IPS-11a (cell line): ENCODE results near the gene GRID2.
"Not testable (repeated sequence)": the region's sequence is repeated elsewhere in the genome, so short reads cannot be mapped to it uniquely, and the experiment has no call there.

Source experiments
- H3K4me3 ChIP-seq: one replicate; pipeline ENCODE4 v1.5.1; 2013; ENCODE audit warnings: low read depth, low read length, control low read depth

GRID2 gene

GRCh38 chr4:92305148-92305877, 1.5 kb downstream of the GRID2 start:
- peak overlapping the region; percentile 84 for H3K4me3 ChIP-seq

DNA sequence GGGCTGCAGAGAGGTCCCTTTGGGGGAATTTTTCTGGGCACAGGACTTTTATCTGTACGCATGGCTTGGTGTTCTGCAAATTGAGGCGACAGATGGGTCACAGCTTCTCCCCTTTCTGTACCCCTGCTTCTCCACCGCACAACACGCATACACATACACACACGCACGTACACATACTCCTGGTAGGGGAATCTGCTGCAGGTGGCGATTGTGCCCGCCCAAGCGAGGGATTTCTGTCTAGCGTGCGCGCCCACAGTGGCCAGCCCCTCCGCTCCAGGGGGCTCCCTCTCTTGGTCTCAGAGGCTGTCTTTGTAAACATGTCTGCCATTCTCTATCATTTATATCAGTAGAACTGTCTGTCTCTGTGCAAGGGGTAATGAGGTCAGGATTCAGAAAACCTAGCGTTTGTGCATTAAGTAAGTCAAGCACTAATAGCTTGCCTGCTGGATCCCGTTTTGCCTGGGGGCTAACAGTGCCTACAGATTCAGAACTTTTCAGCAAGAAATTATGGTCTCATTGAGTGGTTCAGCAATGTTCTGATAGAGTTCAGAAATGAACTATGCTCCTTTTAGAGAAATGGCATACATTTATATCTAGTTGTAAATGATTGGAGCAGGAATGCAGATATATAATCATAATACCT, 2.2 kb downstream of the GRID2 start:
- peak overlapping the region; percentile 84 for H3K4me3 ChIP-seq

GRCh38 chr4:92307181-92307580, 3.4 kb downstream of the GRID2 start:
- H3K4me3 ChIP-seq = no peak overlapping the region

DNA sequence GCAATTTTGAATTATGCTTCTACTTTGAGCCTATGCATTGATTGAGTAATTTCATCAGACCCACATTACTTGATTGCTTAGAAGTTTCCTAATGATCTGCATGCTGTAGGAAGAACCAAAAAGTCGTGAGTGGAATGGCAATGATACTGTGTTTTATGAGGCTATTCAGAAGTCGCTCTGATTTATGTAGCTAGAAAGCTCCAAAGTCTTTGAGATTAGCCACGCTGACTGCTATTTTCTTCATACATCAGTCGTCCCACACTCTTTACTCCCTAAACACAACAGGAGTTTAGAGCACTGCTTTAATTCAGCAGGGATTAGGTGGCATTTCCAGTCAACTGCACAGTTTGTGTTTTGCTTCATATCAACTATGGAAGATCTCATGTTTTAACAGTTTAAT, 4.1 kb downstream of the GRID2 start:
- H3K4me3 ChIP-seq = no peak overlapping the region

DNA sequence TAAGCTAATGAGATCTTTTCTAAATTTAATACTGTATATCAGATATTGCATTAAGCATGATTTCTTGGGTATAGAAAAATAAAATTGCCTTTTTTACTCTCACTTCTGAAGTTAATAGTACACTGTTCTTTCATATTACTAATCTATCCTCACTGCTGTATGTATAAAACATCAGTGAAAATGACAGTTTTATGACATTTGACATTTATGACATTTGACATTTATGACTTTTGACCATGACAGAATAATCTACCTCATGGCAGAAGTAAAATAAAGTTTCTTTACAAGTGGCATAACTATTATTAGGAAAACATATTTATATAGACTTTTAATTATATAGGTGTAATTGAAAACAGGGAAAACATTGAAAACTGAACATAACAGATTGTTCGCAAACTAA, 13.3 kb downstream of the GRID2 start:
- no peak overlapping the region for H3K4me3 ChIP-seq

DNA sequence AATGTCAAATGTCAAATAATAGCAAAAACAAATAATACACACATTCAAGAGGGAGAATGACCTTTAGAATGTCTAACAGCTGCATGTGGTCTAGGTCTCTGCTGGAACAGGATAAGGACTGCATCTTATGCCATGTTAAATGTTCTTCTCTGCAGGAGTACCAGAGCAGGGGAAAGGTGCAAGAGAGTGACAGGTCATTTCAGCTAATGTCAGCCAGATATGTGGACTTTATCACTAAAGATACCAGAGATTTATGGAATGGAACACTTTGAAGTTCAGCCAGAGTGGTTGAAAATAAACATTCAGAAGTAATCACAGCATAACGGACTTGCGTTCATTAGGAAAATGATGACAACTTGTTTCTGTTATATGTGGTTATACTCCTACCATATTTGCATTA, 24.3 kb downstream of the GRID2 start:
- no peak overlapping the region for H3K4me3 ChIP-seq

DNA sequence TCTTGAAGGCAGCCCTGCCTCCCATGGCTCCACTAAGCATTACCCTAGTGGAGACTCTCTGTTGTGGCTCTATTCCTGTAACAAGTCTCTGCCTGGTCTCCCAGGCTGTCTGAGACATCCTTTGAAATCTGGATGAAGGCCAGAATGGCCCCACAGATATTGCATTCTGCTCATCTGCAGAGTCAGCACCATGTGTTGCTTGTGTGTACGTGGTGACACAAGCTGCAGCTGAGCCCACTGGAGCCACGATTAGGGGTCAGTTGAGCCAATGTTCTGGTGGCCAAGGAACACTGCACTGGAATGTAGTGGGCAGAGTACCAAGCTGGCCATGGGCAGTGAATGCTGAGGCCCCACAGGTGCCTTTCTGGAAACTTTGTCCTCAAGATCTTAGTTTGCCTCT, 29.2 kb downstream of the GRID2 start:
- no peak overlapping the region for H3K4me3 ChIP-seq

- no peak overlapping the region for H3K4me3 ChIP-seq
Measured at GRCh38 chr4:92334716-92335350, 31.1 kb downstream of the GRID2 start.

DNA sequence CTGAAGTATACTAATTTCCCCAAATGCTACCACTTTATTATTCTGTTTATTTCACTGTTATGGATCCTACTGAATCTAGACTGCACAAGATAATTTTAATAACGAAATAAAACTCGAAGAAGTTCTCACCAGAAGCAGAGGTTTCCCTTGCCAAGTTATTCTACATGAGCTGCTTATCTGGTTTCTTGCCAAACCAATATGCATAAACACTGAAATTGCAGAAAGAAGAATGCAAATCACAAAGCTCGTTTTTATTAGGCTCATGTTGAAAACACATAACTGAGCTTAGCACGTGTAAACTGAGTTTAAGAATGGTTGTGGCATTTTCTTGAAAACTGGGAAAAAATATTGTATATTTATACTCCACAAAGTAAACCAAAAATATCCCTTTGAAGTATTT, 35.9 kb downstream of the GRID2 start:
- H3K4me3 ChIP-seq = no peak overlapping the region

DNA sequence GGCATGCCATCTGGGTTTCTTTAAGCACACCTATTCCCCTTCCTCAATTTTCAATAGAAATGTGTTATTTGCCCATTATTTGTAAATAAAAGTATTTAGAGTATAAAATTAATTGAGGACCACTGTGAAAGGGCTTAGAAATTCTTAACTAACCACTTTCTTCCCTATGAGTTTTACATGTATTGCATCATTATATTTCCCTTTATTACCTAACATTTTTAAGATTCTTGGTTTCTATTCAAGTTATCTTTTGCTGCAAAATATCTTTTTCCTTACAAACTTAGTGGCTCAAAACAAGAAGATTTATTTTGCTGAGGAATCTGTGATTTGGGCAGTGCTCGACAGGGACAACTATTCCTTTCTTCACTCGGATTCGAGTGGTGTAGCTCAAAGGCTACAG, 40.5 kb downstream of the GRID2 start:
- H3K4me3 ChIP-seq = no peak overlapping the region

DNA sequence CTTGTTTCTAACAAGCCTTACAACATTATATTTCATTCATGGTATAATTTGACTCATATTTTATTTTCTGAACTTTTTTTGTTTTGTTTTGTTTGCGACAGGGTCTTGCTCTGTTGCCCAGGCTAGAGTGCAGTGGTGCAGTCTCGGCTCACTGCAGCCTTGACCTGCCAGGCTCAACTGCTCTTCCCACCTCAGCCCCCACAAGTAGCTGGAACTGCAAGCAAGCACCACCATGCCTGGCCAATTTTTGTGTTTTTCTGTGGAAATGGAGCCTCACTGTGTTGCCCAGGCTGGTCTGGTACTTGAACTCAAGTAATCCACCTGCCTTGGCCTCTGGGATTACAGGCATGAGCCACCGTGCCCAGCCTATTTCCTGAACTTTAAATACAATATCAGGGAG, 42.5 kb downstream of the GRID2 start:
- H3K4me3 ChIP-seq = no peak overlapping the region

GRCh38 chr4:92357966-92358365, 54.2 kb downstream of the GRID2 start:
- H3K4me3 ChIP-seq = no peak overlapping the region

- H3K4me3 ChIP-seq = no peak overlapping the region
Measured at GRCh38 chr4:92359491-92359890, 55.7 kb downstream of the GRID2 start.

DNA sequence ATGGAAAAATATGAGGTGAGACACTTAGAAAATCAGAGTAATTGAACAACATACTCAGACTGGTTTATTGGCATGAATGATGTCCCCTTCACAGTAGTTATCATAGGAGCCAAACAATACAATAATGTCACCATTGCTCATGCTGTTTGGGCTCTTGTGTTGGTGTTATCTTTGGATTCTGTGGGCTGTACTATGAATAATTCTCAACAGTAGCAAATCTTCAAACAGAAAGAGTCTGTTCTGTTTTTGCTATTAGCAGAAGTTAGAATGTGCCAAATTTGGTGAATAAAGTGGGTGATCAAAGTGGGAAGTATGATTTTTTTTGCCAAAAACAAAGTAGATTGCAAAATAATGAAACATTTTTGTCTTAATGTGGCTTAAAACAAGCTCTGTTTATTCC, 58.3 kb downstream of the GRID2 start:
- H3K4me3 ChIP-seq = no peak overlapping the region

DNA sequence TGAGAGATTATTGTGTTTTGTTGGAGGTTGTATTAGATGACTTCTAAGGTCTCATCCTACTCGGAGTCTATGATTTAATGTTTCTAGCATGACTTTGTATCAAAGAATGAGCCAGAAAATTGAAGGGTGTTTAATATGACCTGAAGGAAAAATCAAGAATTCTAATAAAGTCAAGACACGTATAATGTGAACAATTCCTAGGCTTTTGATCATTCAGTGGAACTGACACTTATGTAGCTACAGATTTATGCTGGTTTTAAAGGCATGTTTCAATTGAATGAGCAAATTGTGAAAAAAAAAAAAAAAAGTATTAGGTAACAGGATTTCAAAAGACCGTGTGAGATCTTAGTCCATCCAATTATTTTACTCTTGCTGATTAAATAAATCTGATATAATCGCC, 64.9 kb downstream of the GRID2 start:
- H3K4me3 ChIP-seq = no peak overlapping the region

GRCh38 chr4:92381616-92382015, 77.8 kb downstream of the GRID2 start:
- H3K4me3 ChIP-seq = no peak overlapping the region

GRCh38 chr4:92382128-92382527, 78.4 kb downstream of the GRID2 start:
- H3K4me3 ChIP-seq = no peak overlapping the region

- no peak overlapping the region for H3K4me3 ChIP-seq
Measured at GRCh38 chr4:92387459-92388069, 83.8 kb downstream of the GRID2 start.

DNA sequence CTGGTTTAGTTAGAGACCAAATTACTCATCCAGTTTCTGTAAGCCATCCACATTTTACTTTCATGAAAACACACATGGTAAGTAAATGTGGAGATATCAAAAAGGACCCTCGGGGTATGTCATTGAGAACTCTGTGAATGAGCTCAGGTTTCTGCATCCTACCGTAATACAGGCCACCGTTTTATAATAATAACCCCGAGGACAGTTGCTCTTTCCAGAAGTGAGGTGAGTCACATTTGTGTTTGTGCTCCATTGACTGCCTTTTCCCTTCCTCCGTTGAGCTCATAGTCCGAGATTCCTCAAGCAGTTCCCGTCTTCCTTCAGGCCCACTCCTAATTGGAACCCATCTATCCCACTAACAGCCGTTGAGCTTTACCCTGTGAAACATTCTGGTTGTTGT, 95.3 kb downstream of the GRID2 start:
- no peak overlapping the region for H3K4me3 ChIP-seq

GRCh38 chr4:92403525-92403924, 99.8 kb downstream of the GRID2 start:
- H3K4me3 ChIP-seq = not testable (repeated sequence)

DNA sequence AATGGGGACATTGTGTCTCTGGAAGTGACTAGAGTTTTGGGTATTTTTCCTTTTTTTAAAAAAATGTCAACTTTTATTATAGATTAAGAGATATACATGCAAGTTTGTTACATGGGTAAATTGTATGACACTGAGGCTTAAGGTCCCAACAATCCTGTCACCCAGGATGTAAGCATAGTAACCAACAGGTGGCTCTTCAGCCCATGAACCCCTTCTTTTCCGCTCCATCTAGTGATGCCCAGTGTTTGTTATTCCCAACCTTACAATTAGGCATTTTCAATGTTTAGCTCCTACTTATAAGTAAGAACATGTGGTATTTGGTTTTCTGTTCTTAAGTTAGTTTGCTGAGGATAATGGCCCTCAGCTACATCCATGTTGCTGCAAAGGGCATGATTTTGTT, 102.7 kb downstream of the GRID2 start:
- no peak overlapping the region for H3K4me3 ChIP-seq

DNA sequence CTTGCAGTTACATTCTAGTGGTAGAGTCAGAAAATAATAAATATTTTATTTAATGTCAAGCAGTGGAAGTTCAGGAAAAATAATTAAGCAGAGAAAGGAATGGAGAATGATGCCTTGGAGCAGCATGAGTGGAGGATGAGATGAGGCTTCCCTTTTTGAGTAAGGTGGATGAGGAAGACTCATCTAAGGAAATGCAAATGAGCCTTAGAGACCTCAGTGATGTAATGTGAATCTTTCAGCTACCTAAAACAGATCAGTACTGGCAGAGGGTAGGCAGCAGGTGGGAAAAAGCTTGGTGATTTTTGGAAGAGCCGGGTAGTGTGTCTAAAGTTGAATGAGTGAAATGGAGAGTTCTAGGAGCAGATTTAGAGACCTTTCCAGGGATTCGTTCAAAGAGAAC, 118.2 kb downstream of the GRID2 start:
- no peak overlapping the region for H3K4me3 ChIP-seq
